NCI-H526 treated with DMSO at 0.1 percent for 48 hours (cell line): ENCODE results near the gene TDRKH.

Source experiments
- DNase-seq: peaks from one replicate; lab custom pipeline; 2025; lab: John Stamatoyannopoulos, UW

Gene TDRKH, protein sequence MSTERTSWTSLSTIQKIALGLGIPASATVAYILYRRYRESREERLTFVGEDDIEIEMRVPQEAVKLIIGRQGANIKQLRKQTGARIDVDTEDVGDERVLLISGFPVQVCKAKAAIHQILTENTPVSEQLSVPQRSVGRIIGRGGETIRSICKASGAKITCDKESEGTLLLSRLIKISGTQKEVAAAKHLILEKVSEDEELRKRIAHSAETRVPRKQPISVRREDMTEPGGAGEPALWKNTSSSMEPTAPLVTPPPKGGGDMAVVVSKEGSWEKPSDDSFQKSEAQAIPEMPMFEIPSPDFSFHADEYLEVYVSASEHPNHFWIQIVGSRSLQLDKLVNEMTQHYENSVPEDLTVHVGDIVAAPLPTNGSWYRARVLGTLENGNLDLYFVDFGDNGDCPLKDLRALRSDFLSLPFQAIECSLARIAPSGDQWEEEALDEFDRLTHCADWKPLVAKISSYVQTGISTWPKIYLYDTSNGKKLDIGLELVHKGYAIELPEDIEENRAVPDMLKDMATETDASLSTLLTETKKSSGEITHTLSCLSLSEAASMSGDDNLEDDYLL

DNA sequence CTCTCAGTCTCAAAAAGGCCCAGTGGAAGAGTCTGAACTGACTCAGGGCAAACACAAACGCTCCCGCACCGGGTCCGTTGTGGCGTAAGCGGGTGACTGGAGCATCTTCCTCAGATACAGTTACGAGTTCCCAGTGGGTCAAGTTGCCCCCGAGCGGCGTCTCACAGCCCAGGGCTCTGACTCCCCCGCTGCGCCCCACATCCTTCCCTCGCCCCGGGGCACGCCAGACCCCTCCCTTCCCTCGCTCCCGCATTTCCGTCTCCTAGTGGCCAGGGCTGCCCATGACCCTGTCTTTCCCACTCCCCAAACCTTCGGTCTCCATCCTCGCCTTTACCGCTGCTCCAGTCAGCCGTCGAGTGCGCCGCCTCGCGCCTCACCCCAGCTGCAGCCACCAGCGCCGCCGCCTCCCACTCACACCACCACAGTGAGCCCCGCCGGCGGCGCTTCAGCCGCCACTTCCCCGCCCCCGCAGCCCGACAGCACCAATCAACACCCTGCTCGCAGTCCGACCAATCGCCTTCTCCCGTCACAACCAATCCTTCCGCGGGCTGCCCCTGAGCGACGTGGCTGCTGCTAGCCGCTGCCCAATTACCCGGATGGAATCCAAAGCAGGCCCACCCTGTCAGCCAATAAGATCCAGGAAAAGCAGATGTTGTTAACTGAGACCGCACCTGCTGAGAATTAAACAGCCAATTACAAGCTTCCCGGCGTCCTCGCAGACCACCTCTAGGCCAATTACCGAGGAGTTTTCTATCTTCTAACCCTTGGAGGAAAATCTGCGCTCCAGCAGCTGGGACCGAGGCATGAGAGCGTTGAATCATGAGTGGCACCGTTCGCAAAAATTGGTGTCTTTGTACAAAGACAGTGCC lies at the start of gene TDRKH:
TSS of gene TDRKH (minus strand) at position 430 of the 869 bp plus-strand sequence. CDS start 7,478 bp downstream, outside the sequence.
- peak; percentile 100 for DNase-seq

DNA sequence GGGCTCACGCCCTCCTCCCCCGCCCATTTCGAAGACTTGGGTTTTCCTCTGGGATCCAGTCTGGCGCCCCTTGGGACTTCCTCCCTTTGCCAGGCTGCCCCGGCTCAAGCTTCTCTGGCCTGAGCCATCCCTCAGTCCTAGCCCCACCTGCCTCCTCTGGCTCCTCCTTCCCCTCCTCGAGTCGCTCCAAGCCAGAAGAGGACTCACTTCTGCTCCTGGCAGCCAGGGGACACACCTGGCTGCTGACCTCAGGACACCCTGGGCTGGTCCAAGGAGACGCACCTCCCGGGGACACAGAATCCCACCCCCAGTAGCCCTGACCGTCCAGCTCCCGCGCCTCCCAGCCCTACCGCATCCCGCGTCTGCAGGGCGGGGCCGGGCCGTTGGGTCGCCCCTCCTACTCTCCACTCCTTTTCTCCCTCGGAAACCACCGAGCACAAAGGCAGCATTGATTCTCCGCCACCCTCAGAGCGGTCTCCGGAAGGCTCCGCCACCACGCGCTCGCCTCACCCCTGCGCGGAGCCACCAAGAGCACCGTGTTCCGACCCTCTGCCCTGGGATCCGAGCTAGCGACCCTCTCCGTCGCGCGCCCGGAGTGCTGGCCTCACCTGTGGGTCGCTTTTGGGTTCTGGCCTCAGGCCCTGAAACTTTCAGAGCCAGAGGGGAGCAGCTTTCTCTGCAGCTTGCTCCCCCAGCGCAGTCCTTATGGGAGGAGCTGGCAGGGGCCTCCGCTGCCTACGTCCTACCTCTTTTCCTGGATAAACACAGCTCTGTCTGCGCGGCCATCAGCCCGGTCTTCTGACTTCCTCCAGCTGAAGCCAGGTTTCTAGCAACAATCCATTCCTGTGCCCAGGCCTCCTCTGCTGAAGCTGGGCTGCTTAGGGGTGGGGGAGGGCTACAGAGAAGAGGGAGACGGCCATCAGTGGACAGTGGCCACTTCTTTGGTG lies 49.4 kb upstream of the TDRKH start, which contains the start of gene C2CD4D:
TSS of gene C2CD4D (minus strand) at position 364 of the 947 bp plus-strand sequence. CDS start 831 bp downstream, outside the sequence.
- DNase-seq = peak; percentile 98

DNA sequence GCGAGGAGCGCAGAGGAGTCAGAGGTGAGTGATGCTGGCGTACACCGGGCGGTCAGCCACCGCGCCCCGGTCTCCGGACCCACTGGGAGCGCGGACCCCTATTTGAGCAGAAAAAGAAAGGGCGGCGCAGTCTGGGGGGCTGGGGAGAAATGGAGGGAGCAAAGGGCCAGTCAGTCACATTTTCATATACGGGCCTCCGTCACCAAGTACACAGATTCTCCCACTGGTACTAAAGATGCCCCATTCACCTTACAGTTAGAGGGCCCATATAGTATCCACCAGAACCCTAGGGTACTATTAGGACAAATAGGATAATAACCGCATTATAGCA lies 48.7 kb upstream of the TDRKH start:
- no peak for DNase-seq

DNA sequence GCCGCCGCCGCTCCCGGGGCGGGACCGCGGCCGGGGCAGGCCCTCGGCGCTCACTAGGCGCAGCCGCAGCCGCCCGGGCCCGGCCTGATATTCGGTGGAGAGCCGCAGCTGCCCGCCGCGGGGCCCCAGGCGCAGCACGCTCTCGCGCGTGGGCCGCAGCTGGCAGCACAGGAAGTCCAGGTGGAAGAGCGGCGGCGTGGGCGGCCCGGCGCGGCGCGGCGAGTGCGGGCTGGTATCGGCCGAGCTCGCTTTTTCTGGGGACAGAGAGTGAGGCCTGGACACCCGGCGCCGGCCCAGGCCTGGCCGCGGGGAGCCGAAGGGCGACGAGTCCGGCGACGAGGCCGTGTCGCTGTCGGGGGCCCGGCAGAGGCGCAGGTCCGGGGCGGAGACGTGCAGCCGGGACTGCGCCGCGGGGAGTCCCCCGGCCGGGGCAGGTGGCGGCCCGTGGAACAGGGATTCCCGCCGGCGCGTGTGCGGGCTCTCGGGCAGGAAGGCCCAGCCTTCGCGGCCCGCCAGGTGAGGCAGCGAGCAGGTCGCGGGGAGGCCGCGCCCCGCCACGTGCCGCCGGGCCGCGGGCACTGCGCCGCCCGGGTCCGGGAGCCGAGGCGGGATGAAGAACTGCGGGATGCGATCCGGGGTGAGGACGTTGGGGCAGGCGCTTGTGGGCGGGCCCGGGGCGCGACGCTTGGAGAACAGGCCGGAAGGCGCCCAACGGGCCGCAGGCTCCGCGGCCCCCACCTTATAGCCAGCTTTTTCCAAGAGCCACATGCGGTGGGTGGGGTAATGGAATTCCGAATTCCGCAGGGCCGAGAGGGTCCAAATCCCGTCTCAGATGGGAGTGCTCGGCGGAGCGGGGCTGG lies 48.2 kb upstream of the TDRKH start:
- no peak for DNase-seq

DNA sequence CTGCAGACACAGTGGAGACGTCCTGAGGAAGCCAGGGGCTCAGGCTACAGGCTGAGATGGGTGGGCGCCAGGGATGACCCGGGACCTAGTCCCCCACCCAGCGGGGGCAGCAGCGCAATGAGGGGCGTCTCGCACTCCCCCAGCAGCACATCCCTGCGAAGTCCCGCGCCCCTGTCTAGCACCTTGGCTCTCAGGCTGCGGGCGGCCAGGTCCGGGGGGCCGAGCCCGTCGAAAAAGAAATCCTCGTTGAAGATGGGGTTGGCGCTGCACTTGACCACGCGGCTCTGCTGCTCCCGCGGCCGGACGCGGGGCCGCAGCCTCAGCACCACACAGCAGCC lies 47.6 kb upstream of the TDRKH start:
- DNase-seq = no peak

DNA sequence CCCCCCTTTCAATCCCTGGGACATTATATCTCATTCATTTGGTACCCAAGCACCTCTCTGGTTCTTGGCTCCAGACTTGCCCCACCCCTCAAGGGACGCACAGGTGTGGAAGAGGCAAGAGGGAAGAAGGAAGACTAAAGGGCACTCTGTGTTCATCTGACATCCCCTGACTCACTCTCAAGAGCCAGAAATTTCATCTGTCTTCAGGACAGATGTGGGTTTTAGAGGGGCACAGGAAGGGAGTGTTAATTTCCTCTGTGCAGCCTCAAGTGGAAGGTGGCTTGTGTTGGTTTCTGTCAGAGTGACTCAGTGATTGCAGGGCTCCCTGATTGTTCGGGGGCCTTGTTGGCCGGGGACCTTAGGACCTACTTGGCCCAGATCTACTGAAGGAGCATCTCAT lies 46.9 kb upstream of the TDRKH start:
- no peak for DNase-seq

DNA sequence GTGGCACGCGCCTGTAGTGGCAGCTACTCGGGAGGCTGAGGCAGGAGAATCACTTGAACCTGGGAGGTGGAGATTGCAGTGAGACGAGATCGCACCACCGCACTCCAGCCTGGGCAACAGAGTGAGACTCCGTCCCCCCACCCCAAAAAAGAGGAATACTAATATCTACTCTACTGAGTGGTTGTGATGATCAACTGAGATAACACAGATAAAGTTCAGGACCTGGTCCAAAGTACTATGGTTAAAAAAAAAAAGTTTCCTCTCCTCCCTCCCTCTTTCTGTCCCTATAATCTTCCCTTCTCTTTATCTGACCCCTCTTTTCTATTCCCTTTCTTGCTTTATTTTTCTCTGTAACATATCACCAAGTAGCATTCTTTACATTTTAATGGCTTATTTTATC lies 45.3 kb upstream of the TDRKH start:
- DNase-seq = no peak

DNA sequence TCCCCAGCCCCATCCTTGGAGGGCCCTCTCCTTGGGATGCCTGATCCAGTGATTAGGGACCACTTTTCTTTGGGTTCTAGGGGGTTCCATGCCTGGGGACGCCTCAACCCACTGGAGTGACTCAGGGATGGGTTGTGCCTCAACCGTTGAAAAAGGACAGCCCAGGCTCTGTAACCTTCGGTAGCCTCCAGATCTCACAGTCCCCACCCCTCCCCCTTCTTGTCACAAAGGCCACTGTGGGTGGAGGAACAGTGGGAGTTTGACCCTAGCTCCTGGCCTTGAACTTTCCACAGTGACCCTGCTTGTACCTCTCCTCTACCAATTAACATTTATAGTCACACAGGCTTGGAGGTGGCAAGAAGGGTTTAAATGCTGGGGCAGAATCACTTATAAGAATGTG lies 43.9 kb upstream of the TDRKH start:
- DNase-seq = no peak

DNA sequence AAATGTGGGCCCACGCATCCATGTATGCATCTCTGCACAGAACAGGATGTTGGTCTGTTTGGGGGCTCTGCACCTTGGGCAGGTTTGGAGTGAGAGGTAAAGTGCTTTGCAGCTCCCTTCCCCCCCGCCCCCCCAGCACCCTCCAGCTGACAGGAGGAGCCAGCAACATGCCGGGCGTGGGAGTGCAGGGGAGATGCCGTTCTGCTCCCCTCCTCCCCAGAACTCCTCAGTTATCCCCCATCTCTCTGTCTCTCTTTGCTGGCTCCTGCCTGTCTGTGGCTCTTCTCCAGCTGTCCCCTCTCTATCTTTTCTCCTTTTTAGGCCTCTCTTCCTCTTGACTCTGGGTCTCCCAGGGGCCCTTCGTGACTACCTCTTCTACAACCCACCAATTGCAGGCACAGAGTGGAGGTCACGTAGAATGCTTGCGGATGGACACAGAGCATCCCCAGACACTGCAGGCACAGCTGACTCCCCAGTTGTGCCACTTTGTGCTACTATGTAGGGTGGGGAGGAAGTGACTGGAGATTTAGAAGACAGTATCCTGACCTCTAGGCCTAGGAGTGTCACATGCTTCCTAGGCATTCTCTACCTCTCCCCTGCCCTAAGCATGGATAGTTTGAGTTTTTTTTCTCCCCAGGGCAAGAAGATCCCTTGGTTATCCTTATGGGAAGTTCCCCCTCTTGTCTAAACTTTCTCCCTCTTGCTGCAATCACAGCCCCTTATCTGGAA lies 43.0 kb upstream of the TDRKH start:
- no peak for DNase-seq

DNA sequence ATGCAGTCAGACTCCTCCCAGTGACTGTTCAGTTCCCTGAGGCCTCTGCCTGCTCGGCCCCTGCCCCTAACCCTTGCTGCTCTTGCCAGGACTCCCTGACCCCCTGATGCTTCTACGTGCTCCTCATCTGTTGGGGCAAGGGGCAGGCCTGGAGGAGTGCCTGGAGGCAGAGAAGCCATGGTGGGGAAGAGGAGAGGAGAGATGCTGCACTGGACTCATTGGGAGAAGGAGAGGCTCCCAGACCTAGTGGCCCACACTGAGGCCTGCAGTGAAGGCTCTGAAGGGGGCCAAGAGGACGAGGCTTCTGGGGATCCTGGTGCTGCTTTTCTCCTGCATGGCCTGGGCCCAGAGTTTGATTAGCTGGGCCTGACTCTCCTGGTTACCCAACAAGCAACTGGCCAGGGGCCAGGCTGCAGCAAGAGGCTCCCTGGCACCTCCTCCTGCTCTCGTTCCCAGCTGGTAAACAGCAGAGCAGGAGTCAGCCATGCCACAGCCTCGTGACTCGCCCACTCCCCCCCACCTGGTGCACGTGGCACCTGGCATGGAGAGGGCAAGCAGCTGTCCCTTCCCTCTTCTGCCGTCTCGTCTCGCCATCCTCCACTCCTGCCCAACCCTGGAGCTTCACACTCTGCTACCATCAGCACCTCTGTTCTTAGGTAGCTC lies 42.1 kb upstream of the TDRKH start:
- no peak for DNase-seq

DNA sequence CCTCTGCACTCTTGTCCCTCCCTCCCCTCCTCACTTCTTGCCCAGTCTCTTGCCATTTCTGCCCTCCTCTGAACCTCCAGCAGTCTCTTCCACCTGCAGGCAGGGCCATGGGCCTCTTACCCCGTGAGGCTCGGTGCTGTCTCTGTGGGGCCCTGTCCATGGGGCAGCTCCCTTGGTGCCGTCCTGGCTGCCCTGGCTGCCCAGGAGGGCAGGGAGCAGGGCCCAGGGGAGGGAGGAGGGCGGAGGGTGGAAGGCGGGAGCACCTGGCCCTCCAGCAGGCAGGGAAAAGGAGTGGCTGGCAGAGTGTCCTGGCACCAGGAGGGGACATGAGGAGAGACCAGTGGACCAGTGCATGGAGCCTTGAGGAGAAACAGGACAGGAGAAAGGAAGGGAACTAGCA lies 41.3 kb upstream of the TDRKH start, which contains the start of gene RORC:
TSS of gene RORC (minus strand) at position 198 of the 400 bp plus-strand sequence. CDS start at position 160, 38 bp downstream.
- no peak for DNase-seq

DNA sequence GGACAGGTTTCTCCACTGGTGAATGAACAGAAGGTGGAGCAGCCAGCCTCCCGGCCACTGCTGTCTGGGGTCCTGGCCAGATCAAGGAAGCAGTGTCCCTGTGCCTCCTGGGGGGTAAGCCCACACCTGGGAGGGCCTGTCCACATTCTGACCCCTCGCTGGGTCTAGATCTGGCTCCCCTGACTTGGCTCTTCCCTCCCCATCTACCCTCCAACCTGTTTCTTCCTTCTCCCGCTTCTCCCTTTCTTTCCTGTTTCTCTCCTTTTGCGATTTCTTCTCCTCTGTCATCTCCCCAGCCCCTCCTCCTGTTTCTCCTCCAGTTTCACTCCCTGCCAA lies 40.9 kb upstream of the TDRKH start:
- DNase-seq = no peak

DNA sequence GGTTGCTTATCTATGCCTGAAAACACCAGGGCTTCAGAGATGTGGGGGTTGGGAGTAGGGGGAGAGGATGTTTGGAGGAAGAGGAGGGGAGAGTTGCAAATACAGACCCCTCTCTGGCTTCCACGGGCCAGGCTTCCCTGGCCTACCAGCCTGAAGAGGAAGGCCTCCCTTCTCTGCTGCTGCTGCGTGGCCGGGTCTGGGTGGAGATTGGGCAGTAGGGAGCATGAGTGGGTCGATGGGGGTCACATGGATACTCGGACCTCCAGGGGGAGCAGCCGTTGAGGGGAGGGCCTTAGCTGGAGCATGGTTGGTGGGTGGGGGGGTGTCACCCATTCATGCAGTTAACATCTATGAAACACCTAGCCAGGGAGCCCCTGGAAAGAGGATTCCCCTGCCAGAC lies 39.8 kb upstream of the TDRKH start:
- no peak for DNase-seq

DNA sequence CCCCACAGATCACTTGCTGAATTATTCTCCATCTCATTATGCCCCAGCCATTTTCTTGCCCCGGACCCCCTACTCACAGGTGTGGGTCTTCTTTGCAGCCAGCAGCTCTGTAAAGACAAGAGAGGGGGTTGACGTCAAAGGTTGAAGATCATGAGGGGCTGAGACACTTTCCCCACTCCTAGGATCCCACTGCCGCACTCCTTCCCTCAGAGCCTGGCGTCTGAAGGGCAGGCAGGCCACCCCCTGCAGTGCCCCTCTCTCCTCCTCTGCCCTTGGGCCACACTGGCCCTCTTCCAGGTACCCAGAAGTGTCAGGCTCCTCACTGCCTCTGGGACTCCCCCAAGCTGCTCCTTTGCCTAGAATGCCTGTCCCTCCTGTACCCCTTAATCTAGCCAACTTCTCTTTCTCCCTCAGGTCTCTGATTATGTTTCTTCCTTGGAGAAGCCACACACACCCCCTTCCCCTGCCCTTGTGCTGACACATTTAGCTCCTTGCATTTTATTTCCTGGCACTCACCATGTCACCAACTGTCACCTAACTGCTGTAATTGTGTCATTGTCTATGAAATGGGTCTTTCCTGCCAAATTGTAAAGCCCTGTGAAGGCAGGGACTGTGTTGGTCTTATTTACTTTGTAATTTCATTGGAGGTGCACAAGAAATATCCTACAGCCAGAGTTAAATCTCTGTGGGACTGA lies 39.2 kb upstream of the TDRKH start:
- DNase-seq = no peak

DNA sequence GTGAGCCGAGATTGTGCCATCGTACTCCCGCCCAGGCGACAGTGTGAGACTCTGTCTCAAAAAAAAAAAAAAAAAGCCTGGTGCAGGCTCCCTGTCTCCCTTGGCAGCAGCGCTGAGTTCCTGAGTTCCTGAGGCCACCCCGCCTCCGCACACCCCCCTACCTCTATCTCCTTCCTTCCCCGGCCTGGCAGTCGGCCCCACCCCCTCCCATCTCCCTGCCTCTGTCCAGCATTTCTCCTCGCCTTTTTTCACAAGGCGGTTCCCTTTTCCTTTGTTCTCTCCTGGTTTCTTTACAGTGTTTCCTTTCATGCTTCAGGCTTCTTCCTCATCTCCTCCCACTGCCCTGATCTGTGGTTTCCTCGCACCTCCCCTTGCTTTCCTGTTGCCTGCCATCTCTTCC lies 38.6 kb upstream of the TDRKH start:
- DNase-seq = no peak

DNA sequence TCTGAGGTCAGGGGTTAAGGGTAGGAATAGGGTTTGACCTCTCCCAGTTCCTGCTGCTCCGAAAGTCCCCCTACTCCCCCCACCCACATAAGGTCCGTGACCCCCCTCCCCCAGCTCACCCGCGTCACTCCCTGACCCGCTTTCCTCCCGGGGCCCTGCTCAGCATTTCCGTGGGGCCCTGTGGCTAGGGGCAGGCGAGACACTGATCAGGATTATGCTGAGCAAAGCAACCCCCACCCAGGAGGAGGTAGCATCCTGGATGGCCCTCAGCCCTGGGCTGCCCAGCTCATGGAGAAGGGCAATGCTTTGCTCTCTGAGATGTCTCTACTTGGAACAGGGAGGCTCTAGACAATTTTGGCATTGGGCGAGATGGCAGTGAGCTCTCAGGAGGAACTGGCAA lies 37.6 kb upstream of the TDRKH start:
- no peak for DNase-seq

DNA sequence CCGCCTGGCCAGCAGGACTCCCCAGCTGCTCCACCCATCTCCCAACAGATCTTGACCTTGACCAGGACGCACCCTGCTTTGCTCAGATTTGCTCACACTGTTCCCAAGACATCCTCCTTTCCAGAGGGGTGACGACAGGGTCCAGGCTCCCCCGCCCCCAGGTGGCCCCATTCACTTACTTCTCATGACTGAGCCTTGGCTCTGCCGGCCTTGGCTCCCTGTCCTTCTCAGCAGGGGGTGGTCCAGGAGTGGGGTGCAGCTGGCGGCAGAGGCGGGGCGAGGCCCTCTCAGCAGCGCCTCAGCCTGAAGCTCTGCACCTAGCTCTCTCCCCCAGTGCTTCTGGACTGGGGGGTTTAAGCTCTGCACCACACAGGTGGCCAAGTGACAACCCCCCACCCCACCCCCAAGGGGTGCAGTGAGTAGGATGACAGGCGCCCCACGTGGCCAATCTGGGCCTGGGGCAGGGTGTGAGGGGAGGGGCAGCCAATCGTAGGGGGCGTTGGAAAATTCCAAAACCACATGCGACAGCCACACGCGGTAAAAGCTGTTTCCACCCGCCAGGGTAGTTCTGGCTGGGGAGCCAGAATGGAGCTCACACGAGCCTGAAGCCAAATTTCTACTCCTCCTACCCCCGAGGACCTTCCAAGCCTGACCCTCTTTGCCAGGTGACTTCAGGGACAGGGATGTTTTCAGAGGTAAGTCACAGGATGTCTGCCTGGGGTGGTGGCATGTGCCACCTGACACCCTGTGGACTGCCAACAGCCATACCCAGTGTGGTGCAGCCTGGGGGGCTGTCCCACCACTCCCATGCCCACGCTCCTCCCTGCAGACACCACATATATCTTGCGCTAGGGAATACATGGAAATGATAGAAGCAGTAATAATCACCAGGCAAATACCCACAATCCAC lies 35.7 kb upstream of the TDRKH start:
- no peak for DNase-seq

DNA sequence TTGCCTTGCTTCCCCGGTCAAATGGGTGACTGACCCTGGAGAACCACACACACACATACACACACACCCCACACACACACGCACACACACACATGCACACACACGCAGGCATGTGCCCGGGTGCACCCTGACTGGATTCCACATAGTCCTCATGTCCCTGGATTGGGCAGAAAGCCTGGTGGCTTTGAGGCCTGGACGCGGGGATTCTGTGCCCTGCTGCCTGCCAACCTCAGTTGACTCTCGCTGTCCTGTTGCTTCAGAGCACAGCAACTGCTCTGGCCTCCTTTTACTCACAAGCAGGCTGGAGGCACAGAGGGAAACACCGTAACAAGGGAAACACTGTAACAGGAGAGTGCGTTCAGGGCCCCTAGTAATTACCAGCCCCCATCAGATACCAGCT lies 34.9 kb upstream of the TDRKH start:
- DNase-seq = no peak
